HG02973 (cell line): ENCODE measurements around the gene SV2A.
"Not testable (repeated sequence)": the region's sequence is repeated elsewhere in the genome, so short reads cannot be mapped to it uniquely, and the experiment has no call there.

ENCODE experiments used
- ATAC-seq: cut with Tn5 transposase; IDR thresholded peaks from one replicate; pipeline ENCODE4 v1.9.1; 2021; ENCODE audit warnings: moderate library complexity; ENCODE audit not compliant: unreplicated experiment

The SV2A gene

GRCh38 chr1:149887196-149887455 is 30.5 kb downstream of the SV2A start:
- ATAC-seq = not testable (repeated sequence)

- peak; percentile 58 for ATAC-seq
These were observed 31.0 kb downstream of the SV2A start for GRCh38 chr1:149886396-149887195.

- not testable (repeated sequence) for ATAC-seq
These were observed 31.6 kb downstream of the SV2A start for GRCh38 chr1:149886121-149886395.

- no peak for ATAC-seq
These were observed 32.1 kb downstream of the SV2A start for GRCh38 chr1:149885339-149886120.

- no peak for ATAC-seq
These were observed 33.0 kb downstream of the SV2A start for GRCh38 chr1:149884433-149885338.

- ATAC-seq = no peak
These were observed 33.9 kb downstream of the SV2A start for GRCh38 chr1:149883598-149884247.

GRCh38 chr1:149881876-149882275 is 35.8 kb downstream of the SV2A start:
- no peak for ATAC-seq

GRCh38 chr1:149879556-149879955 is 38.1 kb downstream of the SV2A start:
- no peak for ATAC-seq

- no peak for ATAC-seq
These were observed 40.3 kb downstream of the SV2A start for GRCh38 chr1:149877211-149877946.

GRCh38 chr1:149873060-149873459 is 44.6 kb downstream of the SV2A start:
- ATAC-seq = not testable (repeated sequence)

GRCh38 chr1:149866887-149867286 is 50.8 kb downstream of the SV2A start:
- ATAC-seq = not testable (repeated sequence)

- peak; percentile 11 for ATAC-seq
These were observed 56.1 kb downstream of the SV2A start for GRCh38 chr1:149861497-149862054.

GRCh38 chr1:149860684-149861496 is 56.8 kb downstream of the SV2A start:
- ATAC-seq = peak; percentile 56

GRCh38 chr1:149860271-149860670 is 57.4 kb downstream of the SV2A start:
- ATAC-seq = peak; percentile 0
